Chondrocyte (in vitro differentiated cells): ENCODE data around the gene EPS8L2. TPM values are rescaled to one million over a fixed set of nuclear protein-coding genes. Genes with fewer than 3 reads are reported as not detected.

Experiments
- DNase-seq: peaks from one replicate; pipeline ENCODE4 v3.0.0; 2021; ENCODE audit warnings: mixed read lengths, low spot score
- H3K27ac Mint-ChIP-seq: one replicate; pipeline ENCODE4 v1.8.0; 2021; ENCODE audit warnings: mild to moderate bottlenecking, moderate library complexity, mixed read lengths; ENCODE audit not compliant: unreplicated experiment
- H3K27me3 Mint-ChIP-seq: 2 replicates; pipeline ENCODE4 v1.8.0; 2021; ENCODE audit warnings: low read depth, mixed read lengths
- H3K36me3 Mint-ChIP-seq: 2 replicates; pipeline ENCODE4 v1.8.0; 2021; ENCODE audit warnings: low read depth, mixed read lengths
- H3K4me1 Mint-ChIP-seq: 2 replicates; pipeline ENCODE4 v1.8.0; 2021; ENCODE audit warnings: low read depth, mild to moderate bottlenecking, mixed read lengths
- H3K4me3 Mint-ChIP-seq: one replicate; pipeline ENCODE4 v1.8.0; 2021; ENCODE audit warnings: mild to moderate bottlenecking, moderate library complexity, mixed read lengths; ENCODE audit not compliant: unreplicated experiment
- H3K9me3 Mint-ChIP-seq: 2 replicates; pipeline ENCODE4 v1.8.0; 2021; ENCODE audit warnings: low read depth, mixed read lengths
- CTCF ChIP-seq: fragments of 200-600 bp; sonication (generic); IDR thresholded peaks from 2 replicates; pipeline ENCODE4 v1.5.0; 2021; ENCODE audit warnings: antibody characterized with exemption, mild to moderate bottlenecking, moderate library complexity
- total RNA-seq: library from RNA; stranded (reverse); gene quantifications from 3 replicates; pipeline ENCODE4 v1.2.1, GENCODE V29; 2021

Gene EPS8L2
- total RNA-seq, 1 donor from 2014 or later, result 51.6 TPM

- Mint-ChIP-seq H3K4me1 (peaks cover 45% of the 10 kb centered on the region), H3K9me3 (no peaks in the 10 kb centered on the region), H3K27ac (peak overlapping the region; percentile 94), H3K27me3 (no peaks in the 10 kb centered on the region), H3K36me3 (peaks cover 3% of the 10 kb centered on the region), H3K4me3 (peak overlapping the region; percentile 9)
- no peak for TF ChIP-seq CTCF
- no peak for DNase-seq
Measured at GRCh38 chr11:697811-698311, 8.2 kb upstream of the EPS8L2 start.

- no peak for TF ChIP-seq CTCF
- H3K4me3 Mint-ChIP-seq, result no peak overlapping the region
- H3K27me3 Mint-ChIP-seq, result no peaks in the 10 kb centered on the region
- peaks cover 45% of the 10 kb centered on the region for H3K4me1 Mint-ChIP-seq
- peaks cover 3% of the 10 kb centered on the region for H3K36me3 Mint-ChIP-seq
- H3K9me3 Mint-ChIP-seq, result no peaks in the 10 kb centered on the region
- H3K27ac Mint-ChIP-seq, result peak overlapping the region; percentile 94
- no peak for DNase-seq
Measured at GRCh38 chr11:698493-699115, 7.4 kb upstream of the EPS8L2 start.

GRCh38 chr11:699116-699508, 6.9 kb upstream of the EPS8L2 start:
- no peak overlapping the region for H3K4me3 Mint-ChIP-seq
- H3K4me1 Mint-ChIP-seq, result peaks cover 45% of the 10 kb centered on the region
- H3K27me3 Mint-ChIP-seq, result no peaks in the 10 kb centered on the region
- H3K9me3 Mint-ChIP-seq, result no peaks in the 10 kb centered on the region
- H3K27ac Mint-ChIP-seq, result peak overlapping the region; percentile 74
- peaks cover 3% of the 10 kb centered on the region for H3K36me3 Mint-ChIP-seq
- no peak for TF ChIP-seq CTCF
- no peak for DNase-seq

GRCh38 chr11:699753-700152, 6.3 kb upstream of the EPS8L2 start:
- peaks cover 3% of the 10 kb centered on the region for H3K36me3 Mint-ChIP-seq
- H3K4me1 Mint-ChIP-seq, result peaks cover 51% of the 10 kb centered on the region
- no peak overlapping the region for H3K4me3 Mint-ChIP-seq
- no peak for TF ChIP-seq CTCF
- peak overlapping the region; percentile 63 for H3K27ac Mint-ChIP-seq
- DNase-seq, result no peak
- no peaks in the 10 kb centered on the region for H3K9me3 Mint-ChIP-seq
- H3K27me3 Mint-ChIP-seq, result no peaks in the 10 kb centered on the region

GRCh38 chr11:701741-702461, 4.1 kb upstream of the EPS8L2 start:
- Mint-ChIP-seq H3K36me3 (peaks cover 3% of the 10 kb centered on the region), H3K9me3 (no peaks in the 10 kb centered on the region), H3K27me3 (no peaks in the 10 kb centered on the region), H3K27ac (no peak overlapping the region), H3K4me1 (peaks cover 51% of the 10 kb centered on the region), H3K4me3 (no peak overlapping the region)
- DNase-seq, result no peak
- TF ChIP-seq CTCF, result no peak
